ENCODE data around the gene CLTB.

Gene CLTB

GRCh38 chr5:176382721-176383120 lies 33.6 kb downstream of the CLTB start:
- DNase-seq (ENCODE audit: low read depth): no peak

- DNase-seq (ENCODE audit: low read depth): no peak
These were observed 34.4 kb downstream of the CLTB start for GRCh38 chr5:176381979-176382378.

GRCh38 chr5:176381423-176381822 lies 34.9 kb downstream of the CLTB start:
- DNase-seq (ENCODE audit: low read depth): no peak

GRCh38 chr5:176379881-176380280 lies 36.5 kb downstream of the CLTB start:
- DNase-seq (ENCODE audit: low read depth): no peak

GRCh38 chr5:176373100-176373818 lies 43.1 kb downstream of the CLTB start:
- DNase-seq (ENCODE audit: low read depth): no peak

- no peak for DNase-seq (ENCODE audit: low read depth)
These were observed 44.5 kb downstream of the CLTB start for GRCh38 chr5:176371621-176372539.

GRCh38 chr5:176369934-176370711 lies 46.2 kb downstream of the CLTB start:
- DNase-seq (ENCODE audit: low read depth): no peak

- no peak for DNase-seq (ENCODE audit: low read depth)
These were observed 47.6 kb downstream of the CLTB start for GRCh38 chr5:176368726-176369125.

GRCh38 chr5:176366232-176366894 lies 50.0 kb downstream of the CLTB start:
- DNase-seq (ENCODE audit: low read depth): no peak

GRCh38 chr5:176365351-176366231 lies 50.7 kb downstream of the CLTB start, which contains the start of gene ARL10:
TSS of gene ARL10 (plus strand) at chr5:176365487. CDS start at chr5:176365564, 77 bp downstream.
- peak; percentile 63 for DNase-seq (ENCODE audit: low read depth)

- DNase-seq (ENCODE audit: low read depth): peak; percentile 42
These were observed 51.5 kb downstream of the CLTB start for GRCh38 chr5:176364765-176365350.

- no peak for DNase-seq (ENCODE audit: low read depth)
These were observed 54.2 kb downstream of the CLTB start for GRCh38 chr5:176362233-176362490.

GRCh38 chr5:176361437-176362232 lies 54.7 kb downstream of the CLTB start, which contains the start of gene KIAA1191:
TSS of gene KIAA1191 (minus strand) at chr5:176361764. CDS start at chr5:176359508, 2,256 bp downstream.
- peak; percentile 92 for DNase-seq (ENCODE audit: low read depth)

GRCh38 chr5:176360894-176361436 lies 55.4 kb downstream of the CLTB start:
- DNase-seq (ENCODE audit: low read depth): peak; percentile 25

GRCh38 chr5:176359658-176360057 lies 56.7 kb downstream of the CLTB start:
- peak; percentile 28 for DNase-seq (ENCODE audit: low read depth)

- DNase-seq (ENCODE audit: low read depth): no peak
These were observed 60.2 kb downstream of the CLTB start for GRCh38 chr5:176356179-176356566.

GRCh38 chr5:176355400-176356178 lies 60.8 kb downstream of the CLTB start:
- no peak for DNase-seq (ENCODE audit: low read depth)

GRCh38 chr5:176353533-176353932 lies 62.8 kb downstream of the CLTB start:
- no peak for DNase-seq (ENCODE audit: low read depth)

Measured in ELR (cell line).